ENCODE data around the gene COX8A. TPM values are rescaled to one million over a fixed set of nuclear protein-coding genes. Genes with fewer than 3 reads are reported as not detected.
A peak's percentile ranks its signal among the peaks of the same experiment; 100 is the strongest.
"Not testable (repeated sequence)": the region's sequence is repeated elsewhere in the genome, so short reads cannot be mapped to it uniquely, and the experiment has no call there.

Gene COX8A, protein sequence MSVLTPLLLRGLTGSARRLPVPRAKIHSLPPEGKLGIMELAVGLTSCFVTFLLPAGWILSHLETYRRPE
- total RNA-seq, result 319 and 338 TPM in 2 replicates

DNA sequence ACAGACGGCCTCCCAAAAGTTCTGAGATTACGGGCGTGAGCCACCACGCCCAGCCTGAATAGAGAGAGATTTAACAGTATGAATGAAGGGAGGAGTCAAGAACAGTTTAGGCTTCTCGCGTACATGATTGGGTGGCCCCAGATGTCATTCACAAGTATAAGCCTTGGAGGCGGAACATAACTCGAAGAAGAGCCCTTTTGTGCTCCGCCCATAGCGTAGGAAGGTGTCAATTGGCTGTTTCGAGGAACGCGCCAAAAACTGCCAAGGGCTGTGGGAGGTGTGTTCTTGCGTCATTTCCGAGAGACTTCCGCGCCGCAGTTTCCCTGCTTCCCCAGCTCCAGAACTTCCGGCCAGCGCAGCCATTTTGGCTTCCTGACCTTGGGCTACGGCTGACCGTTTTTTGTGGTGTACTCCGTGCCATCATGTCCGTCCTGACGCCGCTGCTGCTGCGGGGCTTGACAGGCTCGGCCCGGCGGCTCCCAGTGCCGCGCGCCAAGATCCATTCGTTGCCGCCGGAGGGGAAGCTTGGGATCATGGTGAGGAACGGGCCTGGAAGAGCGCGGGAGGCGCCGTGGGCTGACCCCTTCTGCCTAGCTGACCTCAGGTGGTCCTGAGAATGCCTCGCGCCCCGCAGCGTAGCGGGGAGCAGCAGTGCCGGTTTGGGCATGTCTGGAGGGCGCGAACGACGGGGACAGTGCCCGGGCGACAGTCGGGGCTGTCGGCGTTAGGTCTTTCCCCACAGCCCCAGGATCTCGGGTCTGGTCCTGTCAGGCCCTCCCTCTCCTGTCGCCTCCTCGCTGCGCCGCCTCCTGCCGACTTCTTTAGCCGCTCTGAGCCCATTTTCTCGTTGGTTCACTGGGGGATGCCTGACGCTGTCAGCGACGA is at the start of gene COX8A:
Gene COX8A (plus strand): TSS at position 362 of the 885 bp plus-strand sequence. CDS start 61 bp downstream, at position 423.
- DNase-seq (ENCODE audit: low read depth in 2 of 2), result peak; percentile 100

DNA sequence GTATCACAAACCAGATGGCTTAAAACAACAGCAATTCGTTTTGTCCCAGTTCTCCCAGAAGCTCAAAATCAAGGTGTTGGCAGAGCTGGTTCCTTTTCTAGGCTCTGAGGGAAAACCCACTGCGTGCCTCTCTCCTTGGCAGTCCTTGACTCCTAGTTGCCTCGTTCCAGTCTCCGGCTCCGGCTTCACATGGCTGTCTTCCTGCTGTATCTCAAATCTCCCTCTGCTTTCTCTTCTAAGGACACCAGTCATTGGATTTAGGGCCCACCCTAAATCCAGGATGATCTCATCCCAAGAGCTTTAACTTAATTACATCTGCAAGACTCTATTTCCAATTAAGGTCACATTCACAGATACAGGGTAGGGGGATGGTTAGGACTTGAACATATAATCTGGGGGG is 44.8 kb upstream of the COX8A start:
- no peak for DNase-seq (ENCODE audit: low read depth in 2 of 2)

DNA sequence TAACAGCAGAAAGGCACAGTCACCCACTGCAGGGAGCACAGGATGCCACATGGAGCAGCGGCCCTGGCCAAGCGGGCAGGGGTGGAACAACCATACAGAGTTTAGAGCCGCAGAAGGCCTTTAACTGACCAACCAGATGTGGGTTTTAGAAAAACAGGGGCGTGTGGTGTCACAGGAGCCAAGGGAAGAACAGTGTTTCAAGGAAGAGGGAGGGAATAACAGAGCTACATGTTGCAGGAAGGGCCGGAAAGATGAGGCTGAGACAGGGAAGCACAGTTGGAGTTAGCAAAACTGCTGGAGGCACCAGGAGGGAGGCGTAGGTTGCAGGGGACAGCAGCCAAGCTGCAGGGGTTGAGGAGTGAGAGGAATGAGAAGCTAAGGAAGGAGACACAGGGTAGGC is 43.4 kb upstream of the COX8A start:
- DNase-seq (ENCODE audit: low read depth in 2 of 2), result no peak

DNA sequence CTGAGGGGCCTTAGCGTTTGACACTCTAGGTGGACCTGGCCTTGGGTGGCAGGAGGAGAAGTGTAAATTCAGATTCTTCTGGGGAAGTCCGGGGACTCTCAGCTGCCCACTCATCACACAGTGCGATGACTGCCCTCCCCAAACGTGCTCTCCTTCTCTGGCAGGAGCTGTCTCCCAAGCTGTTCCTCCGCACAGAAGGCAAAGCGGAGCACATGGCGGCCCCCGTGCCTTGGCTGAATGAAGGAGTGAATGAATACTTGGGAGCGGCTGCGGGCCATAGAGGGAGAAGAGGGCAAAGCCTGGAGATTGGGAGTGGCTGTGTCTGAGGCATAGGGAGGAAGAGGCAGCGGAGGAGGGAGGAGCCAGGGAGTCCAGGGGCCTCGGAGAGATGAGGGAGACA is 42.5 kb upstream of the COX8A start:
- no peak for DNase-seq (ENCODE audit: low read depth in 2 of 2)

- no peak for DNase-seq (ENCODE audit: low read depth in 2 of 2)
Observed at GRCh38 chr11:63933459-63933858, 41.0 kb upstream of the COX8A start.

DNA sequence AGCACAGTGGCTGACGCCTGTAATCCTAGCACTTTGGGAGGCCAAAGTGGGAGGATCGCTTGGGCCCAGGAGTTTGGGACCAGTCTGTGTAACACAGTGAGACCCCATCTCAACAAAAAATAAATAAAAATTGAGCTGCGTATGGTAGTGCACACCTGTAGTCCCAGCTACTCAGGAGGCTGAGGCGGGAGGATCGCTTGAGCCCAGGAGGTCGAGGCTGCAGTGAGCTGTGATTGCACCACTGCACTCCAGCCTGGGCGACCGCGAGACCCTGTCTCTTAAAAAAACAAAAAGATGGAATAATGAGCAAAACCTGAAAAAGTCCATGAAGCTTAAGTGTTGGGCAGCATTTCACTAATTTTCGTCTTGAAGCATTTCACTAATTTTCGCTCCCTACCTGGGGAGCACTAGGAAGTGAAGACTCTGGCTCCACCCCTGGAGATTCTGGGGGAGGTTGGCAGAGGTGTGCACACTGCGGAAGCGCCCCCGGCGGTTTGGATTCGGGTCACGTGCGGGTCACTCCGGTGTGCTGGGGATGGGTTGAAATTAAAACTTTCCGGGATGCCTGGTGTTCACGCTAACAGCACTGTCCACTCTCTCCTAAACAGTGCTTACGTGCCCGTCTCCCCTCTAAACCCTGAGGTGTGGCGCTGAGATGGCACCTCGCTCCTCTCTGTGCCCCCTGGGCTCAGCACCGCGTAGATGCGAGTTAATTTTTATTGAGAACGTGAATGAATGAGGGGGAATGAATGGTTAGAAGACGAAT is 36.5 kb upstream of the COX8A start:
- DNase-seq (ENCODE audit: low read depth in 2 of 2), result peak in 1 of 2 donors; percentile 15

GRCh38 chr11:63938479-63939396 is 35.7 kb upstream of the COX8A start, which contains the start of gene NAA40:
NAA40 (plus strand) TSS chr11:63939002; CDS start chr11:63939097, 95 bp downstream.
- peak; percentile 95 to 98 for DNase-seq (ENCODE audit: low read depth in 2 of 2)

- DNase-seq (ENCODE audit: low read depth in 2 of 2), result peak; percentile 33 to 40
Observed at GRCh38 chr11:63939397-63939891, 35.0 kb upstream of the COX8A start.

DNA sequence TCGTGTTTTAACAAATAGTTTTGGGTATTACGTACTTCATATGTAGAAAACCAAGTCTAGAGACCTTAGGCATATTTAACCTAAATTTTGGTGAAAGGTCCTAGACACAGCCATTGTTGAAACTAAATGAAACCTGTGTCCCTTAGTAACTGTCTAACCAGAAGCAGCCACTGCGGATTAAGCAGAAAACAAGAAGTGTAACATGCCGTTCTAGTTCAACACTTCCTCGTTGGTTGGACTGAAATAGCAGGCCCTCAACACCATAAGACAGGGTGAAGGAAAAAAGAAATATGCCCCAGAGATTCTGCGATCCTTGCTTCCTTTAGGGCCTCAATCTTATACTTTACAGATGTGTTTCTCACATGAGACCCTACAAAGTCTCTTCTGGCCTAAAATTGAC is 33.6 kb upstream of the COX8A start:
- DNase-seq (ENCODE audit: low read depth in 2 of 2), result no peak

DNA sequence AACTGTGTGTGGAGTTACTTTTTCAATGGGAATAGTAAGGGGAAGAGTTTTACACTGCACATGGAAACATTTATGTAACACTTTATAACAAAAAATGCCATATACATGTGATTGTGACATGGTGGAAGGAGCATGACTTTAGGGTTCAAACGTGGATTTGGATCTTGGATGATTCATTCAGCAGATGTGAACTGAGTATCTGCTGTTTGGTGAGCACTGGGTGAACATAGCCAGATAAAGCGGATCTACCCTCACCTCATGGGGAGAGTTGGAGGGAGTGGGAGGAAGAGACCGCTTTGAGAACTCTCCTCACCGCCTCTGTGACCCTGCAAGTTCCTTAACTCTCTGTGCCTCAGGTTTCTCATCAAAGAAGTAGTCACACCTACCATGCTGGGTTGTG is 32.5 kb upstream of the COX8A start:
- no peak for DNase-seq (ENCODE audit: low read depth in 2 of 2)

GRCh38 chr11:63942803-63943202 is 31.6 kb upstream of the COX8A start:
- no peak for DNase-seq (ENCODE audit: low read depth in 2 of 2)

DNA sequence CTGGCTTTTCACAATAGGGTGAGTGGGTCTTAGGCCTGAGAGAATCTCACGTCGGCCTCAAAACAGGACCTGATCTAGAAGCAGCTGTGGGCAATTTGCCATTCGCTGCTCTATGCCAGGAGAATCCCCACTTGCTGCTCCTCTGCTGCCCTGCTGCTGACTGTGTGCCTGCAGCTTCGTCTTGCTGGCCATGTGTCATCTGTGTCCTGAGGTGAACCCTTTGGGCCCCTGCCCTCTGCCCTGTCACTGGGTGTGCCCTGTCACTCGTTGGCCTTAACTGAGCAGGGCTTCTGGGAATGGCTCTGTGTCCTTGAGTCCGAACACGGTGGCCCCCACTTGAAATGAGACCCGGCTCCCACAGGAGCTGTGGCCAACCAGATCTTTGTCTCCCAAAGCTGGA is 29.4 kb upstream of the COX8A start:
- DNase-seq (ENCODE audit: low read depth in 2 of 2), result no peak

- DNase-seq (ENCODE audit: low read depth in 2 of 2), result peak; percentile 70 to 73
Observed at GRCh38 chr11:63945477-63946163, 28.8 kb upstream of the COX8A start.

GRCh38 chr11:63951779-63952536 is 22.5 kb upstream of the COX8A start:
- DNase-seq (ENCODE audit: low read depth in 2 of 2), result no peak

DNA sequence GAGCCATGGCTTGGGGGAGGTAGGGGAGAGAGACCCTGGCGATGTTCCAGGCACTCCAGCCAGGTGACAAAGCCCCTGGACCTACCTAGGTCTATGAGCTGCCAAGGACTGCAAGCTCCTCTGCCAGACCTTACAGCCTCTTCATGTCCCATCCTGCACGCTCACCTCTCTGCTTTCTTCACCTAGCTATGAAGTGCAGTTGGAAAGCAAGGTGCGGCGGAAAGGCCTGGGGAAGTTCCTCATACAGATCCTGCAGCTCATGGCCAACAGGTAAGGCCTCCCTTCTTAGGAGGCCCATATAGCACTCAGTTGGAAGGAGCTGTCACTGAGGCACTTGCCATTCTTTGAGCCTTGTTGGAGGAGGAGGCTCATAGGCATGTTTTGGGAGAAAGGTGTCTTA is 21.9 kb upstream of the COX8A start:
- DNase-seq (ENCODE audit: low read depth in 2 of 2), result no peak

- DNase-seq (ENCODE audit: low read depth in 2 of 2), result no peak
Observed at GRCh38 chr11:63958008-63958407, 16.4 kb upstream of the COX8A start.

- no peak for DNase-seq (ENCODE audit: low read depth in 2 of 2)
Observed at GRCh38 chr11:63961608-63962412, 12.6 kb upstream of the COX8A start.

GRCh38 chr11:63963895-63964294 is 10.5 kb upstream of the COX8A start:
- not testable (repeated sequence) for DNase-seq (ENCODE audit: low read depth in 2 of 2)

DNA sequence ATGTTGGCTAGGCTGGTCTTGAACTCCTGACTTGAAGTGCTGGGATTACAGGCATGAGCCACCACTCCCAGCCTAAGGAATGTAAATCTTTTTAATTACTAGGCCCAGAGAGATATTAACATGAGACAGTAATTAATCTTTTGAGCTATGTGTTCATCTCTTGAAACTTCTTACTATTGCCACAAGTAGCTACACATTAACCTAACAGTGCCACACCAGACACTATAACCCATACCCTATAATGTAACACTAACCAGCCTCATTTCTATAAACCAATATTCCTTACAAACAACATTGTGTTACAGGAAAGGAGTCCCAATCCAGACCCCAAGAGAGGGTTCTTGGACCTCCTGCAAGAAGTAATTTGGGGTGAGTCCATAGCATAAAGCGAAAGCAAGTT is 8.0 kb upstream of the COX8A start:
- no peak for DNase-seq (ENCODE audit: low read depth in 2 of 2)
